Measurements from ENCODE around the gene PDSS2. TPM values are rescaled to one million over a fixed set of nuclear protein-coding genes. Genes with fewer than 3 reads are reported as not detected.

Gene PDSS2
- total RNA-seq, 1 experiment from 2014 or later, result 12.1 TPM

DNA sequence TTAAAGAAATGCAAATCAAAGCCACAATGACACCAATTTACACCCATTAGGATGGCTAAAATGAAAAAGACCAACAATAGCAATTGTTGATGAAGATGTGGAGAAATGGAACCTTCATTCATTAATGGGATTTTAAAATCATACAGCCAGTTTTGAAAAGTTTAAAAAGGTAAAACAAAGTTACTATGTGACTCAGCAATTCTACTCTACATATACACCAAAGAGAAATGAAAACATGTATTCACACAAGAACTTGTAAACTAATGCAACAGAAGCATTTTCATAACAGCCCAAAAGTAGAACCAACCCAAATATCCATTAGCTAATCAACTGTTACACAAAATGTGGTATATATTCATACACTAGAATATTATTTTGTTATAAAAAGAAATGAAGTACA is 75.7 kb downstream of the PDSS2 start:
- peaks cover 0 to 2% (median 0%) of the 10 kb centered on the region in 3 experiments; a peak in 2 of 7 replicates for H3K36me3 Mint-ChIP-seq (ENCODE audit: insufficient read depth in 1 of 3, low read depth in 3 of 3)
- H3K27ac ChIP-seq (ENCODE audit: insufficient read length, low read depth, low read length), result no peak overlapping the region
- no peaks in the 10 kb centered on the region for H3K9me3 ChIP-seq (ENCODE audit: control insufficient read depth, low read depth, low read length)
- TF ChIP-seq, protein P1, sequence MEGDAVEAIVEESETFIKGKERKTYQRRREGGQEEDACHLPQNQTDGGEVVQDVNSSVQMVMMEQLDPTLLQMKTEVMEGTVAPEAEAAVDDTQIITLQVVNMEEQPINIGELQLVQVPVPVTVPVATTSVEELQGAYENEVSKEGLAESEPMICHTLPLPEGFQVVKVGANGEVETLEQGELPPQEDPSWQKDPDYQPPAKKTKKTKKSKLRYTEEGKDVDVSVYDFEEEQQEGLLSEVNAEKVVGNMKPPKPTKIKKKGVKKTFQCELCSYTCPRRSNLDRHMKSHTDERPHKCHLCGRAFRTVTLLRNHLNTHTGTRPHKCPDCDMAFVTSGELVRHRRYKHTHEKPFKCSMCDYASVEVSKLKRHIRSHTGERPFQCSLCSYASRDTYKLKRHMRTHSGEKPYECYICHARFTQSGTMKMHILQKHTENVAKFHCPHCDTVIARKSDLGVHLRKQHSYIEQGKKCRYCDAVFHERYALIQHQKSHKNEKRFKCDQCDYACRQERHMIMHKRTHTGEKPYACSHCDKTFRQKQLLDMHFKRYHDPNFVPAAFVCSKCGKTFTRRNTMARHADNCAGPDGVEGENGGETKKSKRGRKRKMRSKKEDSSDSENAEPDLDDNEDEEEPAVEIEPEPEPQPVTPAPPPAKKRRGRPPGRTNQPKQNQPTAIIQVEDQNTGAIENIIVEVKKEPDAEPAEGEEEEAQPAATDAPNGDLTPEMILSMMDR (conservative IDR thresholded peaks at IDR 0.05), result no peak
- no peaks in the 10 kb centered on the region; a peak in 2 of 5 replicates for H3K9me3 Mint-ChIP-seq
- H3T11ph ChIP-seq (ENCODE audit: low read length), result no peak overlapping the region
- no peaks in the 10 kb centered on the region for H3K79me1 ChIP-seq (ENCODE audit: insufficient read depth, low read depth, low read length, poor library complexity, severe bottlenecking)
- H3K27ac Mint-ChIP-seq, result no peak overlapping the region
- no peak overlapping the region for H2BK20ac ChIP-seq (ENCODE audit: low read depth, low read length, poor library complexity, severe bottlenecking)
- no peaks in the 10 kb centered on the region for H3K79me2 ChIP-seq (ENCODE audit: insufficient read depth, low read length)
- no peak overlapping the region for H3K18ac ChIP-seq (ENCODE audit: insufficient read length, low read depth, low read length)
- H2AK5ac ChIP-seq (ENCODE audit: insufficient read length, low read length), result no peak overlapping the region
- H2BK12ac ChIP-seq (ENCODE audit: insufficient read length, low read depth, low read length), result no peak overlapping the region
- no peak overlapping the region for H3K56ac ChIP-seq (ENCODE audit: insufficient read length, low read depth, low read length)
- H2BK5ac ChIP-seq (ENCODE audit: insufficient read length, low read length), result no peak overlapping the region
- H3K4me2 ChIP-seq (ENCODE audit: insufficient read depth, insufficient read length, low read length), result no peak overlapping the region
- H3K23me2 ChIP-seq (ENCODE audit: insufficient read length, low read depth, low read length, poor library complexity, severe bottlenecking), result no peaks in the 10 kb centered on the region
- no peak overlapping the region for H3K14ac ChIP-seq (ENCODE audit: insufficient read depth, low read length)
- H3K23ac ChIP-seq (ENCODE audit: insufficient read length, low read depth, low read length), result no peak overlapping the region
- H3K4me3 Mint-ChIP-seq, result no peak overlapping the region
- H4K91ac ChIP-seq (ENCODE audit: insufficient read length, low read depth, low read length), result no peak overlapping the region
- no peak overlapping the region for H2BK120ac ChIP-seq (ENCODE audit: low read depth, low read length, poor library complexity, severe bottlenecking)
- H3K4ac ChIP-seq (ENCODE audit: low read depth, low read length), result no peak overlapping the region
- no peak overlapping the region for H2BK15ac ChIP-seq (ENCODE audit: low read depth, low read length)
- H3K27me3 Mint-ChIP-seq (ENCODE audit: low read depth), result no peaks in the 10 kb centered on the region
- H4K5ac ChIP-seq (ENCODE audit: insufficient read length, low read depth, low read length), result no peak overlapping the region
- H3K4me1 Mint-ChIP-seq, result peaks cover 4% of the 10 kb centered on the region in 2 experiments
- no peaks in the 10 kb centered on the region for H3K4me1 ChIP-seq (ENCODE audit: insufficient read depth, low read length)
- no peak overlapping the region for H3K9ac ChIP-seq (ENCODE audit: extremely low read depth, insufficient read length, low read length)
- DNase-seq, result no peak
- no peaks in the 10 kb centered on the region for H4K20me1 ChIP-seq (ENCODE audit: control insufficient read depth, insufficient read depth, insufficient read length)
- H3K27me3 ChIP-seq (ENCODE audit: insufficient read depth, low read length), result no peaks in the 10 kb centered on the region
- H4K8ac ChIP-seq (replicated peaks; ENCODE audit: insufficient read length, low read depth, low read length), result no peak overlapping the region
- H2AFZ ChIP-seq (ENCODE audit: low read length), result no peak overlapping the region
